GM21717 (cell line): ENCODE data around the gene OTUB1.
A peak's percentile ranks its signal among the peaks of the same experiment; 100 is the strongest.
"Not testable (repeated sequence)": the region's sequence is repeated elsewhere in the genome, so short reads cannot be mapped to it uniquely, and the experiment has no call there.

Source experiments
- ATAC-seq: cut with Tn5 transposase; IDR thresholded peaks from one replicate; pipeline ENCODE4 v1.9.1; 2021; ENCODE audit warnings: mild to moderate bottlenecking, moderate library complexity; ENCODE audit not compliant: unreplicated experiment

Gene OTUB1

GRCh38 chr11:63986156-63986931, at the start of gene OTUB1:
OTUB1 (plus strand) TSS chr11:63986438; CDS start chr11:63986457, 19 bp downstream.
- peak; percentile 79 for ATAC-seq

GRCh38 chr11:63937713-63938478, 48.3 kb upstream of the OTUB1 start:
- peak; percentile 24 for ATAC-seq

DNA sequence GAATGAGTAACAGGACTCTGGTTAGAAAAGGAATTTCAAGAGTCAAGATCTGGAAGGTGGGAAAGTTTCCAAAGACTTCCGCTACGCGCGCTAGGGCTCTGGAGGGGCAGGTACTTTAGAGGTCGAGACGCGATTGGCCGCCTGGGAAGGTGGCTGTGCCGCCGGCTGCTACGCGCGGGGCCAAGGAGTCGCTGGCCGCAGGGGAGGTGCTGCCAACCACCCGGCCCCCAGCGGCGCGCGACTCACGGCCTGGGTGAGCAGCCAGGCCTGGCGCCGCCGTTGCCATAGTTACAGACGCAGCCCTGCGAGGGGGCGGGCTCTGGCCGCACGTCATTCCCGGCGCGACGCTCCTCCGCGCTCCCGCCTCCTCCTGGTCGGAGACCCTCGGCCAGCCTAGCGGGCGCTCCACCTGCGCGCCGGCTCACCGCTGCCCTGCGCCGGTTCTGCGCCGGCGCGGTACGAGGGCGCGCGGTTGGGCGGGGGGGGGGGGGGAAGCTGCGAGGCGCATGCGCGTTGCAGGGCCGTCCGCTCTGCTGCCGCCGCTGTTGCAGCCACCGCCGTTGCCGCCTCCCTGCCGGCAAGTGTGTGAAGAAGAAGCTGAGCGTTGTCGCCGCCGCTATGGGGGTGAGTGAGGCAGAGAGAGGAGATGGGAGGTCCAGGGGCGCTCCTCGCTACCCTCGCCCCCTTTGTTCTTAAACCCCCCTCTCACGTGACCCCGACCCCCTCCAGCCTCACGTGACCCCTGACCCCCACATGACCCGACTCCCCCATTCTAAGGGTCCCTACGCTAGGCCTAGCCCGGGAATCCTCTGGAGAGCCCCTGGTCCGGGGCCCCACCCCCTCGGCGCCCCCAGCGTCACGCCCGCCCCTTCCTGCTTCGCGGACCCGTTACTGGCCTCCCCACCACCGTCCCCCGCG, 47.5 kb upstream of the OTUB1 start, which contains the start of gene NAA40:
Gene NAA40, plus strand, starts transcription at position 524 of the 918 bp plus-strand sequence. Its CDS starts 95 bp downstream, at position 619.
- ATAC-seq, result peak; percentile 75

- ATAC-seq, result no peak
These were observed 46.8 kb upstream of the OTUB1 start for GRCh38 chr11:63939397-63939891.

DNA sequence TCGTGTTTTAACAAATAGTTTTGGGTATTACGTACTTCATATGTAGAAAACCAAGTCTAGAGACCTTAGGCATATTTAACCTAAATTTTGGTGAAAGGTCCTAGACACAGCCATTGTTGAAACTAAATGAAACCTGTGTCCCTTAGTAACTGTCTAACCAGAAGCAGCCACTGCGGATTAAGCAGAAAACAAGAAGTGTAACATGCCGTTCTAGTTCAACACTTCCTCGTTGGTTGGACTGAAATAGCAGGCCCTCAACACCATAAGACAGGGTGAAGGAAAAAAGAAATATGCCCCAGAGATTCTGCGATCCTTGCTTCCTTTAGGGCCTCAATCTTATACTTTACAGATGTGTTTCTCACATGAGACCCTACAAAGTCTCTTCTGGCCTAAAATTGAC, 45.5 kb upstream of the OTUB1 start:
- ATAC-seq, result no peak

- no peak for ATAC-seq
These were observed 44.3 kb upstream of the OTUB1 start for GRCh38 chr11:63941901-63942300.

DNA sequence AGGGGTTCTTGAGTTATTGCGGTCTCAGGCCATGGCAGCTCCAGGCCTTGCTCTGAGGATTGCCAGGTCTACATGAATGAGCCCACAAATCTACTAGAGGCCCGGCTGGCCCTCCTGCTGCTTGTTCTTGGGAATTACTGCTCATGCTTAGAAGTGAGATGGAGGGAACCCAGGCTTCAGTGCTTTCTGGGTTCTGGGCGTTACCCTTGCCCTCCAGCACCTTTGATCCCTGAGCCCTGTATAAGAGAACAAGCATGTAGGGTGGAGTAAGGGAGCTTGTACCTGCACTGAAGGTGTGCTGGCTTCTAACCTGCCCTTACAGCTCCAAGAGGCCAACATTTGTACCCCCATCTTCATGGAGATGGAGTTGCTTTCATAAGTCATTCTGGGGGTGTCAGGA, 43.4 kb upstream of the OTUB1 start:
- no peak for ATAC-seq

- no peak for ATAC-seq
These were observed 41.3 kb upstream of the OTUB1 start for GRCh38 chr11:63944987-63945386.

- ATAC-seq, result no peak
These were observed 40.6 kb upstream of the OTUB1 start for GRCh38 chr11:63945477-63946163.

GRCh38 chr11:63951779-63952536, 34.3 kb upstream of the OTUB1 start:
- no peak for ATAC-seq

- ATAC-seq, result no peak
These were observed 33.7 kb upstream of the OTUB1 start for GRCh38 chr11:63952570-63952969.

GRCh38 chr11:63958008-63958407, 28.2 kb upstream of the OTUB1 start:
- ATAC-seq, result no peak

DNA sequence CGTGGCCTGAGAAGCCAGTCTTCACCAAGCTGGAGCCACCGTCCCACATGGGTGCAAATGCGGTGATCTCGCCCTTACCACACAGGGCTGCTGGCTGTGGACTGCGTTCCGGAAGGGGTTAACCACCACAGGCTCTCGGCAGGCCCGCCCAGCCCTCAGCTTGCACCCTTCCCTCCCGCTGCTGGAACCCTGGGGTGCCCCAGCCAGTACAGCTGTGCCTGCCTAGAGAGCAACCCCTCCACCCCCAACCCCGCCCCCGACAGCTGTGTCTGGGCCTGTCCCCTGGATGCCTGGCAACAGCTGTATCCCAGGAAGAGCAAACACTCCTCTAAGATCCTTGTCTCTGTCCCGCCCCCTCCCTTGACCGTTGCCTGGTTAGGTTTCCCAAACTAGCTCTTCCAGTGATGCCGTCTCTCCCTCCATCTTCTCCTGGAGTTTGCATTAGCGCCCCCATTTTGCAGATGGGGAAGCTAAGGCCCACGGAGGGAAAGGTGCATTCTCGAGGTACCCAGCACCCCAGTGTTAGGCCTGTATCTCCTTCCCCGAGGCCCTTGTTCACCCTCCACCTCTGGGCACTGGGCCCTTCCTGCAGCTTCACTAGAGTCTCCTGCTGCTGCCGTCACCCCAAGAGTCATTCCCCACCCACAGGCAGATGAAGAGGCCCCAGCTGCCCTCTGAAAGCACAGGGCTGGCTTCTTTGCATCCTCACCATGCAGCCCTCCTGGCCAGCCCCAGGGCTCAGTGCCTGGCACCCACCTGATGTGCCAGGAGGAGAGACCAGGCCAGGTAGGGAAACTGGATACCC, 24.4 kb upstream of the OTUB1 start:
- ATAC-seq, result peak; percentile 57

DNA sequence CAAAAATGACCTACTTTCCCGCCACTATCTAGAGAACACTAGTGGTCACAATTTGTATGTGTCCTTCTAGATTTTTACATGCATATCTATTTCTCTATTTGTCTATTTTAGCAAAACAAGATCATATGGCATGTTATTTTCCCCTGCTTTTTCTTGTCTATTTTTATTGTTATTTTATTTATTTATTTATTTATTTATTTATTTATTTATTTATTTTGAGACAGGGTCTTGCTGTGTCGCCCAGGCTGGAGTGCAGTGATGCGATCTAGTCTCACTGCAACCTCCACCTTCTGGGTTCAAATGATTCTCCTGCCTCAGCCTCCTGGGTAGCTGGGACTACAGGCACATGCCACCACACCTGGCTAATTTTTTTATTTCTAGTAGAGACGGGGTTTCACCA, 22.3 kb upstream of the OTUB1 start:
- not testable (repeated sequence) for ATAC-seq

DNA sequence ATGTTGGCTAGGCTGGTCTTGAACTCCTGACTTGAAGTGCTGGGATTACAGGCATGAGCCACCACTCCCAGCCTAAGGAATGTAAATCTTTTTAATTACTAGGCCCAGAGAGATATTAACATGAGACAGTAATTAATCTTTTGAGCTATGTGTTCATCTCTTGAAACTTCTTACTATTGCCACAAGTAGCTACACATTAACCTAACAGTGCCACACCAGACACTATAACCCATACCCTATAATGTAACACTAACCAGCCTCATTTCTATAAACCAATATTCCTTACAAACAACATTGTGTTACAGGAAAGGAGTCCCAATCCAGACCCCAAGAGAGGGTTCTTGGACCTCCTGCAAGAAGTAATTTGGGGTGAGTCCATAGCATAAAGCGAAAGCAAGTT, 19.8 kb upstream of the OTUB1 start:
- no peak for ATAC-seq

- no peak for ATAC-seq
These were observed 16.8 kb upstream of the OTUB1 start for GRCh38 chr11:63969461-63969860.

DNA sequence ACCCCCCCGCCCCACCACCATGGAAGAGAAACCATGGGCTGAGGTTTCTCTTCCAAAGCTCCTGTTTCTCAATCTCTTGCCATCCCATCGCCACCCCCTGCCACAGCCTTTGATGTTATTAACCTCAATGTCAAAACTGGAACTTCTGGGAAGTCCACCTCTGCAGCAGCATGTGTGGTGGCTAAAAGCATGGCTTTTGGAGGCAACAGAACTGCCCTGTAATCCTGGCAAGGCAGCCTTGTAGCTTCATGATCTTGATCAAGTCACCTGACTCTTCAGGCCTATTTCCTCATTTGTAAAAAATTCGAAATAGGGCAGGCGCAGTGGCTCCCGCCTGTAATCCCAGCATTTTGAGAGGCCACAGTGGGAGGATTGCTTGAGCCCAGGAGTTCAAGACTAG, 15.3 kb upstream of the OTUB1 start:
- ATAC-seq, result no peak

DNA sequence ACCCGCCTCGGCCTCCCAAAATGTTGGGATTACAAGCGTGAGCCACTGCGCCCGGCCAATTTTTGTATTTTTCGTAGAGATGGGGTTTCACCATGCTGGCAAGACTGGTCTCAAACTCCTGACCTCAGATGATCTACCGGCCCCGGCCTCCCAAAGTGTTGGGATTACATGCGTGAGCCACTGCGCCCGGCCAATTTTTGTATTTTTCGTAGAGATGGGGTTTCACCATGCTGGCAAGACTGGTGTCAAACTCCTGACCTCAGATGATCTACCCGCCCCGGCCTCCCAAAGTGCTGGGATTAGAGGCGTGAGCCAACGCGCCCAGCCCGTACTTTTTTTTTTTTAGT, 12.4 kb upstream of the OTUB1 start:
- ATAC-seq, result not testable (repeated sequence)
